HL-60 (cell line): ENCODE results near the gene FOXL2NB.
A peak's percentile ranks its signal among the peaks of the same experiment; 100 is the strongest.
"Not testable (repeated sequence)": the region's sequence is repeated elsewhere in the genome, so short reads cannot be mapped to it uniquely, and the experiment has no call there.

Source experiments
- DNase-seq, 2 experiments: peaks; one replicate each; pipeline ENCODE4 v3.0.0-alpha.2; 2010 to 2020; ENCODE audit warnings: low read depth in 1 of 2, low spot score in 1 of 2
- H3K27ac ChIP-seq: fragments of 250-450 bp; sonication (Bioruptor Pico); replicated peaks from 2 replicates; pipeline ENCODE4 v1.5.1; 2020; ENCODE audit warnings: mild to moderate bottlenecking, moderate library complexity
- H3K27me3 ChIP-seq: fragments of 250-450 bp; sonication (Bioruptor Pico); 2 replicates; pipeline ENCODE4 v1.5.1; 2021; ENCODE audit warnings: mild to moderate bottlenecking, moderate library complexity; ENCODE audit not compliant: insufficient read depth, poor library complexity, severe bottlenecking
- H3K4me3 ChIP-seq: replicated peaks from 2 replicates; pipeline ENCODE4 v1.5.1; 2011; ENCODE audit warnings: mild to moderate bottlenecking, control low read depth, low read length; ENCODE audit not compliant: insufficient read depth
- CTCF ChIP-seq: IDR thresholded peaks from one replicate; pipeline ENCODE4 v1.5.1; 2011; ENCODE audit warnings: low read length, control low read depth, inconsistent platforms; ENCODE audit not compliant: insufficient read depth
- GABPA ChIP-seq: IDR thresholded peaks from 2 replicates; pipeline ENCODE4 v1.6.1; 2012; ENCODE audit warnings: low read depth
- POLR2AphosphoS5 ChIP-seq: IDR thresholded peaks from 2 replicates; pipeline ENCODE4 v1.6.1; 2012; ENCODE audit warnings: low read depth
- REST ChIP-seq: IDR thresholded peaks from 2 replicates; pipeline ENCODE4 v1.6.1; 2012; ENCODE audit warnings: low read depth; ENCODE audit not compliant: insufficient replicate concordance
- SPI1 ChIP-seq: IDR thresholded peaks from 2 replicates; pipeline ENCODE4 v1.6.1; 2012; ENCODE audit warnings: low read depth, mild to moderate bottlenecking, borderline replicate concordance

The FOXL2NB gene

DNA sequence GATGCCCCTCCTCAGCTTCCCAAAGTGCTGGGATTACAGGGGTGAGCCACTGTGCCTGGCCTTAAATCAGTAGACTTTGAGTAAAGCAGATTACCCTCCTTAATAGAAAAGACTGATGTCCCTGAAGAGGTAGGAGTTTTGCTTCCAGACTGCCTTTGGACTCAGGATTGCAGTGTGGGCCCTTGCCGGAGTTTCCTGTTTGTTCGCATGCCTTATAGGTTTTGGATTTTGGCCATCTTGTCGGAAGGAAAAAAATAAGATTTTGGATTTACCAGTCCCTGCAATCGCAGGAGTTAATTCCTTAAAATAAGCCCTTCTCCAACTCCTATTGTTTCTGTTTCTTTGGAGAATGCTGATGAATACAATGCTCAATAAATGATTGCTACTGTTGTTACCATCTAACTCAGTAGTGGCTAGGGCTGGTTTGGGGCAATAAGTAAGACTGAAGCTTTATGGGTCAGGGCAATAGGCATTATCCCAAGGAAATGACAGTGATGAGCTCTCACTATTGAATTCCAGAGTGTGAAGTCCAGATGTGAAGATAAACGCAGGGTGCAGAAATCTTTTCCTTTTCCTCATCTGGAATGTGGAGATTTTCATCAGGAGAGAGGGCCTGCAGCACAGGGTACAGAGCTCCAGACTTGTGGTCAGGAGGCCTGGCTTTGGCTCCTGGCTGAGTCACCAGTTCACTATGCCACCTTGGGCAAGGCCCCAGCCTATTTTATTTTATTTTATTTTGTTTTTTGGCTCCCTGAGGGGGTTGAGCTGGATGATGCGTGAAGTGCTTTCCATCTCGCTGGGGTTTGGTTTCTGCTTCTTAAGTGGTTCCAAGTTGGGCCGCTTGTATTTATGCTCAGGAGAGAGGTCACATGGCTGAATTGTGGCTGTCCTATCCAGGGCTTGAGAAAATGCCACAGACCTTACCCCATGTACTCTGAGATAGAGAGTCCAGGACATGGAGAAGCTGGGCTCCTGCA is 25.4 kb upstream of the FOXL2NB start:
- Histone ChIP-seq H3K27me3 (no peaks in the 10 kb centered on the region), H3K4me3 (no peak overlapping the region), H3K27ac (no peak overlapping the region)
- no peak for DNase-seq
- TF ChIP-seq CTCF (no peak), SPI1 (no peak), GABPA (no peak), REST (no peak), POLR2AphosphoS5 (no peak)

DNA sequence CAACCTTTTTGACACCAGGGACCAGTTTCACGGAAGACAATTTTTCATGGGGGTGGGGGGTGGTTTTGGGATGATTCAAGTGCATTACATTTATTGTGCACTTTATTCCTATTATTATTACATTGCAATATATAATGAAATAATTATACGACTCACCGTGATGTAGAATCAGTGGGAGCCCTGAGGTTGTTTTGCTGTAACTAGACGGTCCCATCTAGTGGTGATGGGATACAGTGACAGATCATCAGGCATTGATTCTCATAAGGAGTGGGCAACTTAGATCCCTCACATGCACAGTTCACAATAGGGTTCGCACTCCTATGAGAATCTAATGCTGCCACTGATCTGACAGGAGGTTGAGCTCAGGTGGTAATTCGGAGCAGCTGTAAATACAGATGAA is 24.6 kb upstream of the FOXL2NB start:
- H3K27me3 ChIP-seq, H3K27ac ChIP-seq, DNase-seq, H3K4me3 ChIP-seq: not testable (repeated sequence)

GRCh38 chr3:138923531-138923994 is 23.5 kb upstream of the FOXL2NB start:
- no peak overlapping the region for H3K4me3 ChIP-seq
- TF ChIP-seq REST (no peak), POLR2AphosphoS5 (no peak), CTCF (peak; percentile 99)
- H3K27me3 ChIP-seq, result no peaks in the 10 kb centered on the region
- H3K27ac ChIP-seq, result no peak overlapping the region
- peak in 1 of 2 experiments; percentile 87 for DNase-seq

- Histone ChIP-seq H3K27ac (no peak overlapping the region), H3K27me3 (no peaks in the 10 kb centered on the region), H3K4me3 (no peak overlapping the region)
- no peak for TF ChIP-seq REST
- no peak for TF ChIP-seq GABPA
- TF ChIP-seq CTCF, result no peak
- TF ChIP-seq SPI1, result no peak
- TF ChIP-seq POLR2AphosphoS5, result no peak
- no peak for DNase-seq
Observed at GRCh38 chr3:138928727-138929372, 18.2 kb upstream of the FOXL2NB start.
